GM19455 (cell line): ENCODE measurements around the gene ANK3.

Experiments
- ATAC-seq: cut with Tn5 transposase; IDR thresholded peaks from one replicate; pipeline ENCODE4 v1.9.1; 2021; ENCODE audit not compliant: unreplicated experiment

ANK3 gene

GRCh38 chr10:60414111-60414510, 24.4 kb upstream of the ANK3 start:
- ATAC-seq: no peak

GRCh38 chr10:60413306-60414012, 23.8 kb upstream of the ANK3 start:
- ATAC-seq: no peak

- no peak for ATAC-seq
Measured at GRCh38 chr10:60410970-60411369, 21.3 kb upstream of the ANK3 start.

GRCh38 chr10:60409202-60409601, 19.5 kb upstream of the ANK3 start:
- no peak for ATAC-seq

- no peak for ATAC-seq
Measured at GRCh38 chr10:60406182-60406581, 16.5 kb upstream of the ANK3 start.

GRCh38 chr10:60405172-60405571, 15.5 kb upstream of the ANK3 start:
- ATAC-seq: no peak

GRCh38 chr10:60403168-60403873, 13.6 kb upstream of the ANK3 start:
- no peak for ATAC-seq

GRCh38 chr10:60400366-60400765, 10.7 kb upstream of the ANK3 start:
- no peak for ATAC-seq

- ATAC-seq: no peak
Measured at GRCh38 chr10:60399328-60399727, 9.7 kb upstream of the ANK3 start.

GRCh38 chr10:60397792-60398191, 8.1 kb upstream of the ANK3 start:
- ATAC-seq: no peak

GRCh38 chr10:60396766-60397165, 7.1 kb upstream of the ANK3 start:
- no peak for ATAC-seq

GRCh38 chr10:60395711-60396110, 6.0 kb upstream of the ANK3 start:
- ATAC-seq: no peak

GRCh38 chr10:60394446-60394845, 4.8 kb upstream of the ANK3 start:
- ATAC-seq: no peak

GRCh38 chr10:60390224-60390626, 550 bp upstream of the ANK3 start:
- ATAC-seq: no peak

- ATAC-seq: no peak
Measured at GRCh38 chr10:60388709-60389301, 870 bp downstream of the ANK3 start.

- ATAC-seq: no peak
Measured at GRCh38 chr10:60388116-60388625, 1.5 kb downstream of the ANK3 start.

- no peak for ATAC-seq
Measured at GRCh38 chr10:60387531-60387930, 2.1 kb downstream of the ANK3 start.

- no peak for ATAC-seq
Measured at GRCh38 chr10:60385399-60385738, 4.3 kb downstream of the ANK3 start.

- ATAC-seq: no peak
Measured at GRCh38 chr10:60384708-60385398, 4.8 kb downstream of the ANK3 start.

- ATAC-seq: no peak
Measured at GRCh38 chr10:60384011-60384410, 5.7 kb downstream of the ANK3 start.

- no peak for ATAC-seq
Measured at GRCh38 chr10:60382946-60383681, 6.6 kb downstream of the ANK3 start.
